Pancreas (tissue), 10 donors: Measurements from ENCODE around the gene KCNC1. TPM values are rescaled to one million over a fixed set of nuclear protein-coding genes. Genes with fewer than 3 reads are reported as not detected.

ENCODE experiments used
- ATAC-seq, 4 donors: fragments of 200-7000 bp; cut with Tn5 transposase; one replicate each; pipeline versions ENCODE4 v1.8.0 to v1.9.1; 2020; ENCODE audit warnings: mild to moderate bottlenecking in 4 of 4, moderate library complexity in 4 of 4
- DNase-seq, 6 donors: peaks; one replicate each; pipeline ENCODE4 v3.0.0-alpha.2; 2020
- FAIRE-seq: peaks from 2 replicates; lab custom pipeline; 2012; peaks lifted over from hg19 to GRCh38; lab: Jason Lieb, UNC
- H3K27ac ChIP-seq, 4 donors: fragments of 200-600 bp; sonication (generic); 1 replicate in 3 of 4; 2 replicates in 1 of 4; pipeline versions ENCODE4 v1.5.0 to v1.8.0; 2020
- H3K27me3 ChIP-seq, 4 donors: fragments of 200-600 bp; one replicate each; pipeline ENCODE4 v1.8.0; 2021
- H3K36me3 ChIP-seq, 3 donors: fragments of 200-600 bp; sonication (generic) in 1 of 3; one replicate each; pipeline versions ENCODE4 v1.5.0 to v1.8.0; 2020 to 2021
- H3K4me1 ChIP-seq, 3 donors: fragments of 200-600 bp; one replicate each; pipeline ENCODE4 v1.8.0; 2021
- H3K4me3 ChIP-seq, 4 donors: fragments of 200-600 bp; sonication (generic) in 2 of 4; one replicate each; pipeline versions ENCODE4 v1.5.0 to v1.8.0; 2020 to 2021
- H3K9me3 ChIP-seq, 4 donors: fragments of 200-600 bp; one replicate each; pipeline ENCODE4 v1.8.0; 2021
- WGBS, 2 donors: extraction: QIAGEN DNeasy Blood & Tissue Kit; methylation state at CpG; one replicate each; pipeline ENCODE4 v1.1.7; 2013; 5-methylcytosine and 5-hydroxymethylcytosine counted together
- intact Hi-C, 3 donors: fragments of 100-400 bp; cut with DNase I; formaldehyde crosslinking; loops; one replicate each; pipeline versions ENCODE4 v1.11.1 to v1.14.2; 2022
- polyA plus RNA-seq, 2 donors: library from polyadenylated mRNA; stranded (reverse); fragments of 200-250 nt; gene quantifications; one replicate each; pipeline ENCODE4 v1.2.3, GENCODE V29; 2013
- total RNA-seq, 6 donors: library from RNA; stranded (reverse); fragmentation: NEBNext Ultra II Directional in 4 of 6; extraction: Animal tissue kit (Norgen Biotek cat#: 25700) in 4 of 6; gene quantifications; one replicate each; pipeline versions ENCODE4 v1.2.1 to v1.2.4, GENCODE V29; 2021 to 2023
- TF ChIP-seq, protein P1 (sequence below), 4 donors: fragments of 200-600 bp; sonication (generic) in 3 of 4; IDR thresholded peaks; one replicate each; pipeline versions ENCODE4 v1.5.0 to v1.8.0; 2021; ENCODE audit warnings: antibody characterized with exemption in 4 of 4
- donor health status: healthy with polysubstance abuse.
- donor health status: DM: no; HTN: no; CAD: no; lungs with moderate emphysema.
- donor health status: DM: no; HTN: no; CAD: no.
- donor health status: control.
- donor health status: control.
- donor health status: Bipolar disorder and iron deficiency.
- donor health status: DM: yes; HTN: yes; CAD: no.
- donor health status: DM: no; HTN: no; CAD: no.
- donor health status: DM: no; HTN: no; CAD: no.
- donor health status: DM: yes; HTN: yes; CAD: no.

Gene KCNC1
- total and polyA plus RNA-seq, 8 donors, result 0.05 to 0.82 (median 0.37) TPM

DNA sequence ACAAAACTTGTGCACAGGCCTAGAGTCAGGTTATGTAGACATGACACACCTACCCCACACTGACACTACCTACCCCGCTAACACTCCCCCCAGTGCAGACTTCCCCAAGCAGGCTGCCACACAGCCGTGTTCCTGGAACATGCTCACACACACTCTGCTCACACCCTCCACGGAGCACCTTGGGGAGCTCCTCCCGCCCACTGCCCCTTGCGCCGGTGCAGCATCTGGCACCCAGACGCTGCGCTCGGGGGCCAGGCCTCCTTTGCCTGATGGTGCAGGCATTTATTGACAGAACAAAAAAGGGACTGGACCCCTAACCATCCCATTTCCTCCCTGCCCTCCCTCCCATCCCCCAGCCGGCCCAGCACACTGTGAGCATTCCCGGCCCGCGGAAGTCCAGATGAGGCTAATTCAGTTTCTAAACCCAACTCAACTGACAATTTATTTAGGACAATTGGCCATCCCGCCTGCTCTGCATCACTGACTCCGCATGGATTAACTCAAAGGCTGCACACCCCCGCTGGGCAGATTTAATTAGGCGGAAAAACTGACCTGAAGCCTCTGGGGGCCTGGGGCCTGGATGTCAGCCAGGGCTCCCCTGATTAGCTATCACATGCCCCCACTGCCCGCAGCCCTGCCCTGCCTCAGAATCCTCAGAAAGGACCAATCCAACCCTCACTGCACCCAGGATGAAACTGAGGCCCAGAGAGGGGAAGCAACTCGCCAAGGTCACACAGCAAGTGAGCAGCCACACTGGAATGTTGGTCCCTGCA is 30.1 kb downstream of the KCNC1 start:
- Histone ChIP-seq H3K27me3 (no peaks in the 10 kb centered on the region), H3K4me3 (no peak overlapping the region), H3K9me3 (no peaks in the 10 kb centered on the region), H3K36me3 (no peaks in the 10 kb centered on the region), H3K27ac (no peak overlapping the region), H3K4me1 (no peaks in the 10 kb centered on the region)
- intact Hi-C loops, result loop anchor here in 2 of 3 donors (10.0 kb wide), 1 partner anchor 210 kb away; no protein-coding TSS in a partner anchor
- TF ChIP-seq, protein P1, sequence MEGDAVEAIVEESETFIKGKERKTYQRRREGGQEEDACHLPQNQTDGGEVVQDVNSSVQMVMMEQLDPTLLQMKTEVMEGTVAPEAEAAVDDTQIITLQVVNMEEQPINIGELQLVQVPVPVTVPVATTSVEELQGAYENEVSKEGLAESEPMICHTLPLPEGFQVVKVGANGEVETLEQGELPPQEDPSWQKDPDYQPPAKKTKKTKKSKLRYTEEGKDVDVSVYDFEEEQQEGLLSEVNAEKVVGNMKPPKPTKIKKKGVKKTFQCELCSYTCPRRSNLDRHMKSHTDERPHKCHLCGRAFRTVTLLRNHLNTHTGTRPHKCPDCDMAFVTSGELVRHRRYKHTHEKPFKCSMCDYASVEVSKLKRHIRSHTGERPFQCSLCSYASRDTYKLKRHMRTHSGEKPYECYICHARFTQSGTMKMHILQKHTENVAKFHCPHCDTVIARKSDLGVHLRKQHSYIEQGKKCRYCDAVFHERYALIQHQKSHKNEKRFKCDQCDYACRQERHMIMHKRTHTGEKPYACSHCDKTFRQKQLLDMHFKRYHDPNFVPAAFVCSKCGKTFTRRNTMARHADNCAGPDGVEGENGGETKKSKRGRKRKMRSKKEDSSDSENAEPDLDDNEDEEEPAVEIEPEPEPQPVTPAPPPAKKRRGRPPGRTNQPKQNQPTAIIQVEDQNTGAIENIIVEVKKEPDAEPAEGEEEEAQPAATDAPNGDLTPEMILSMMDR (IDR thresholded peaks at IDR 0.05), result no peak
- no peak for ATAC-seq
- WGBS, 2 donors, result 76 to 82% methylated on average over 19 of the region's 19 CpGs
- DNase-seq, result peak in 1 of 6 donors; percentile 45
- FAIRE-seq, result no peak

DNA sequence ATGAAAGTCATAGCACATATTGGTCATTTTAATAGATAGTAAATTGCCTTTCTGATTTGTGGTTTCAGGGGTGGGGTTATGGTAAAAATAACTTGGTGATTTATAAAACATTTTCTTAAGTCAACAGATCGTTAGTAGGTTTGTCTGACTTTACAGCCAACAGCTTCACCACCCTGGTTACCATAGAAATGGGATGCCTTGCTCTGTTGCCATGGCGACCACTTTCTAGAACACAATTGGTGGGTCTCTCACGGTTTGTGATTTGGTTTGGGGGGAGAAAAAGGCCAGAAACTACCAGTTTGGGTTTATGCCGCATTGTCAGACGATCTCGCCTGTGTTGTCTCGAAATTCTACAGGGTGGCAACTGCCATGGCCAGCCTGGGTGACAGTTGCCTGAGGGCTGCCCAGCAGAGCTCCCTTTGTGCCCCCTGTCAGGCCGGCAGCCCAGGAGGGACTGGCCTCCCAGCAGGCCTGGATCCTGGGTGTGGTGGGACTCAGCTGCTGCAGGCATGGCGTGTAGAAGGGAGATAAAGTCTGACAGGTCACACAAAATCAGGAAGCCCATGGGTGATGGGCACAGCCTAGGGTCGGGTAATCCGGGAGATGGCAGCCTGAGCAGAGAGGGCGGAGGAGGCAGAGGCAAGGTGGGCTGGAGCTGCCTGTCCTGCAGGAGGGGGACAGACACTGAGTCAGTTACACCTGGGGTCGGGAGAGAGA is 30.9 kb downstream of the KCNC1 start:
- DNase-seq, result peak in 1 of 6 donors; percentile 51
- Histone ChIP-seq H3K4me3 (no peak overlapping the region), H3K9me3 (no peaks in the 10 kb centered on the region), H3K36me3 (no peaks in the 10 kb centered on the region), H3K27ac (no peak overlapping the region), H3K4me1 (no peaks in the 10 kb centered on the region), H3K27me3 (no peaks in the 10 kb centered on the region)
- TF ChIP-seq, protein P1 (IDR thresholded peaks at IDR 0.05), result no peak
- 67 to 75% methylated on average over 13 of the region's 13 CpGs for WGBS, 2 donors
- no peak for FAIRE-seq
- intact Hi-C loops, result loop anchor here in 2 of 3 donors (10.0 kb wide), 1 partner anchor 209 kb away; no protein-coding TSS in a partner anchor
- no peak for ATAC-seq

DNA sequence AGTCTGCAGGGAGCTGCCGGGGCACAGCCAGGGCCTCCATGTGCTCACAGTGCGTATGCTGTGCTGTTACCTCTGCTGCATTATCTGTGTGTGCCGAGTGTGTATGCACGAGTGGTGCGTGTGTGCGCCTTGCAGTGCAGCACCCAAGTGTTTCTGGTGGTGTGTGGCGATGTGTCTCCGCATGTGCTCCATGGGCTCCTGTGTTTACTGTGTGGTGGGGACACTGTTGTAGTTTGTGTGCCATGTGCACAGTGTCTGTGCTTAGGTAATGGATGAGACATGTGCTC is 31.4 kb downstream of the KCNC1 start:
- H3K4me3 ChIP-seq, result no peak overlapping the region
- FAIRE-seq, result no peak
- no peak for ATAC-seq
- no peaks in the 10 kb centered on the region for H3K27me3 ChIP-seq
- no peak for DNase-seq
- intact Hi-C loops, result loop anchor here in 2 of 3 donors (10.0 kb wide), 1 partner anchor 209 kb away; no protein-coding TSS in a partner anchor
- no peaks in the 10 kb centered on the region for H3K9me3 ChIP-seq
- 87 to 90% methylated on average over 8 of the region's 8 CpGs for WGBS, 2 donors
- H3K36me3 ChIP-seq, result no peaks in the 10 kb centered on the region
- H3K27ac ChIP-seq, result no peak overlapping the region
- TF ChIP-seq, protein P1 (IDR thresholded peaks at IDR 0.05), result no peak
- H3K4me1 ChIP-seq, result no peaks in the 10 kb centered on the region

DNA sequence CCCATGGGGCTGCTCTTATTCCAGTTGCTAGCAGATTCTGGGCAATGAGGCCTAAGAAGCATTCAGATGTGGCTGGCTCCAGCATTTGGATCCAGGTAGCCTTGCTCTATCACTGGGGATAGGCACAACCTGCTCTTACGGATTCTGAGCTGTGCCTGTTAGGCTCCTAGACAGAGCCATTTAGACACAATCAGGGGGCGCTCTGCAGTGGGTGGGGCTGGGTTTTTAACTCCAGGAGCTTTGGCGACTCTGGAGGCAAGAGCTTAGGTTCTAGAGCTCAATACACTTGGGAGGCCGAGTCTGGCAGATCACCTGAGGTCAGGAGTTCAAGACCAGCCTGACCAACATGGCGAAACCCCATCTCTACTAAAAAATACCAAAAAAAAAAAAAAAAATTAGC is 32.0 kb downstream of the KCNC1 start:
- Histone ChIP-seq H3K36me3 (no peaks in the 10 kb centered on the region), H3K9me3 (no peaks in the 10 kb centered on the region), H3K27ac (no peak overlapping the region), H3K4me1 (no peaks in the 10 kb centered on the region), H3K27me3 (no peaks in the 10 kb centered on the region), H3K4me3 (no peak overlapping the region)
- FAIRE-seq (no peak), DNase-seq (no peak), ATAC-seq (no peak)
- intact Hi-C loops, result loop anchor here in 2 of 3 donors (10.0 kb wide), 1 partner anchor 208 kb away; no protein-coding TSS in a partner anchor
- WGBS, 2 donors, result 67 to 79% methylated on average over 5 of the region's 5 CpGs
- TF ChIP-seq, protein P1 (IDR thresholded peaks at IDR 0.05), result no peak
